Kidney (tissue), 14 donors: ENCODE measurements around the gene H2BK1. TPM values are rescaled to one million over a fixed set of nuclear protein-coding genes. Genes with fewer than 3 reads are reported as not detected.

Source experiments
- DNase-seq, 5 donors: peaks; one replicate each; pipeline ENCODE4 v3.0.0-alpha.2; 2013 to 2020
- FAIRE-seq: peaks from 2 replicates; lab custom pipeline; 2012; peaks lifted over from hg19 to GRCh38; lab: Jason Lieb, UNC
- H3K27ac ChIP-seq, 2 donors: one replicate each; pipeline ENCODE4 v1.7.0; 2013; ENCODE audit warnings: low read depth in 2 of 2, low read length in 2 of 2, inconsistent platforms in 1 of 2
- H3K27me3 ChIP-seq: one replicate; pipeline ENCODE4 v1.7.1; 2013; ENCODE audit warnings: low read length, inconsistent platforms; ENCODE audit not compliant: control insufficient read depth, insufficient read depth
- H3K36me3 ChIP-seq, 3 donors: one replicate each; pipeline versions ENCODE4 v1.7.0 to v1.7.1; 2013; ENCODE audit warnings: low read length in 3 of 3, control low read depth in 1 of 3, inconsistent platforms in 1 of 3; ENCODE audit not compliant: insufficient read depth in 3 of 3, control insufficient read depth in 2 of 3
- H3K4me1 ChIP-seq, 3 donors: one replicate each; pipeline versions ENCODE4 v1.7.0 to v1.7.1; 2013; ENCODE audit warnings: low read length in 3 of 3, inconsistent platforms in 1 of 3, low read depth in 1 of 3; ENCODE audit not compliant: control insufficient read depth in 2 of 3, insufficient read depth in 2 of 3
- H3K4me3 ChIP-seq, 3 donors: one replicate each; pipeline versions ENCODE4 v1.7.0 to v1.8.1; 2013; ENCODE audit warnings: low read length in 3 of 3, control low read depth in 1 of 3, inconsistent platforms in 1 of 3
- H3K9ac ChIP-seq, 3 donors: one replicate each; pipeline versions ENCODE4 v1.7.0 to v1.7.1; 2013; ENCODE audit warnings: low read length in 3 of 3, control low read depth in 1 of 3, inconsistent platforms in 1 of 3
- H3K9me3 ChIP-seq, 3 donors: one replicate each; pipeline versions ENCODE4 v1.7.0 to v1.7.1; 2013; ENCODE audit warnings: low read length in 3 of 3, control low read depth in 1 of 3, inconsistent platforms in 1 of 3; ENCODE audit not compliant: control insufficient read depth in 2 of 3, insufficient read depth in 1 of 3
- intact Hi-C: fragments of 100-400 bp; cut with DNase I; formaldehyde crosslinking; loops from one replicate; pipeline ENCODE4 v1.11.1; 2022
- polyA plus RNA-seq: library from polyadenylated mRNA; stranded (reverse); fragments of 350-450 nt; fragmentation: Illumina TruSeq; extraction: RNeasy Lipid Tissue Mini Kit (QIAGEN cat#74804); gene quantifications from one replicate; pipeline ENCODE4 v1.2.3, GENCODE V29; 2014; ENCODE audit warnings: low read depth, low replicate concordance; ENCODE audit not compliant: insufficient read depth
- total RNA-seq: library from RNA; stranded (reverse); fragmentation: NEBNext Ultra II Directional; extraction: Animal tissue kit (Norgen Biotek cat#: 25700); gene quantifications from one replicate; pipeline ENCODE4 v1.2.1, GENCODE V29; 2021
- TF ChIP-seq, protein P1 (sequence below): IDR thresholded peaks from 3 replicates; pipeline ENCODE4 v1.5.1; 2012; ENCODE audit warnings: mild to moderate bottlenecking, moderate library complexity, borderline replicate concordance; ENCODE audit not compliant: insufficient read depth; ENCODE audit errors: extremely low read depth
- donor health status: control.
- donor health status: control.
- donor health status: control.
- donor health status: control.
- donor health status: control.
- donor health status: DM: yes; HTN: yes; CAD: no.
- donor health status: Normal renal cell carcinoma (clear cell type).

Gene H2BK1
- total and polyA plus RNA-seq, 2 donors from 2014 or later = not detected

- intact Hi-C loops = no loop called here
- Histone ChIP-seq H3K9me3 (no peaks in the 10 kb centered on the region), H3K36me3 (no peaks in the 10 kb centered on the region), H3K27me3 (no peaks in the 10 kb centered on the region), H3K4me1 (no peaks in the 10 kb centered on the region), H3K9ac (no peak overlapping the region), H3K4me3 (no peak overlapping the region), H3K27ac (no peak overlapping the region)
- FAIRE-seq = no peak
- TF ChIP-seq, protein P1, sequence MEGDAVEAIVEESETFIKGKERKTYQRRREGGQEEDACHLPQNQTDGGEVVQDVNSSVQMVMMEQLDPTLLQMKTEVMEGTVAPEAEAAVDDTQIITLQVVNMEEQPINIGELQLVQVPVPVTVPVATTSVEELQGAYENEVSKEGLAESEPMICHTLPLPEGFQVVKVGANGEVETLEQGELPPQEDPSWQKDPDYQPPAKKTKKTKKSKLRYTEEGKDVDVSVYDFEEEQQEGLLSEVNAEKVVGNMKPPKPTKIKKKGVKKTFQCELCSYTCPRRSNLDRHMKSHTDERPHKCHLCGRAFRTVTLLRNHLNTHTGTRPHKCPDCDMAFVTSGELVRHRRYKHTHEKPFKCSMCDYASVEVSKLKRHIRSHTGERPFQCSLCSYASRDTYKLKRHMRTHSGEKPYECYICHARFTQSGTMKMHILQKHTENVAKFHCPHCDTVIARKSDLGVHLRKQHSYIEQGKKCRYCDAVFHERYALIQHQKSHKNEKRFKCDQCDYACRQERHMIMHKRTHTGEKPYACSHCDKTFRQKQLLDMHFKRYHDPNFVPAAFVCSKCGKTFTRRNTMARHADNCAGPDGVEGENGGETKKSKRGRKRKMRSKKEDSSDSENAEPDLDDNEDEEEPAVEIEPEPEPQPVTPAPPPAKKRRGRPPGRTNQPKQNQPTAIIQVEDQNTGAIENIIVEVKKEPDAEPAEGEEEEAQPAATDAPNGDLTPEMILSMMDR = no peak
- DNase-seq = no peak
Measured at GRCh38 chr7:151194188-151194587, 16.1 kb downstream of the H2BK1 start.

DNA sequence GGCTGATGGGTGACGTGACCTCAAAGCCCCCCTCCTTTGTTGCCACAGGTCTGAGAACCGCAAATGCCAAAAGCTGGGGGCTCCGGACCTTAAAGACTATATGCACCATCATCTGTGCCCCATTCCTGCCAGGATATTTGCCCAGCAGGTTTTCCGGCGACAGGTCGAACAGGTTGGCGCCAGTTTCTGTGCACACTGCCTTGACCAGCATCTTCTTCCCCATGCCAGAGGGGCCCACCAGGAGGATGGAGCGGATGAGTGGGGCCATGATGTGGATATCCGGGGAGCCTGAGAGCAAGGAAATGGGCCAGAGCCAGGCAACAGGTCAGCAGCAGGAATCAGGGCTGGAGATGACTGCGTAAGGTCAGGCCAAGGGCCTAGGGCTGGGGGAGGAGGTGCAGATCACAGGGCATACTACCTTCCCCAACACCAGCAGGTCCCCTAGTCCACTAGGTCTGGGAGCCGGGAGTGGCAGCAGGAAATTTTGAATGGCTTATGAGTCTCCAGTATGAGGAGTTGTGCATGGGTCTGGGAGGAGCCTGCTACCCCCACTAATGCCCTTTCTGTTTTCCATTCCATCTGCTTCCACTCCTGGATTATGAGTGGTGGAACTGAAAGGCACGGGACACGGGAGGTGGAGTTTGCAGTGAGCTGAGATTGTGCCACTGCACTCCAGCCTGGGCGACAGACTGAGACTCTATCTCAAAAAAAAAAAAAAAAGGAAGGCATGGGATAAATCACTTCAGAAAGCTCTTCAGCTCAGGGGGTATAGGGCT, 16.9 kb downstream of the H2BK1 start:
- Histone ChIP-seq H3K4me1 (no peaks in the 10 kb centered on the region), H3K27ac (no peak overlapping the region), H3K9me3 (no peaks in the 10 kb centered on the region), H3K36me3 (no peaks in the 10 kb centered on the region), H3K4me3 (no peak overlapping the region), H3K27me3 (no peaks in the 10 kb centered on the region), H3K9ac (no peak overlapping the region)
- DNase-seq = no peak
- TF ChIP-seq, protein P1 = no peak
- FAIRE-seq = no peak
- intact Hi-C loops = no loop called here

DNA sequence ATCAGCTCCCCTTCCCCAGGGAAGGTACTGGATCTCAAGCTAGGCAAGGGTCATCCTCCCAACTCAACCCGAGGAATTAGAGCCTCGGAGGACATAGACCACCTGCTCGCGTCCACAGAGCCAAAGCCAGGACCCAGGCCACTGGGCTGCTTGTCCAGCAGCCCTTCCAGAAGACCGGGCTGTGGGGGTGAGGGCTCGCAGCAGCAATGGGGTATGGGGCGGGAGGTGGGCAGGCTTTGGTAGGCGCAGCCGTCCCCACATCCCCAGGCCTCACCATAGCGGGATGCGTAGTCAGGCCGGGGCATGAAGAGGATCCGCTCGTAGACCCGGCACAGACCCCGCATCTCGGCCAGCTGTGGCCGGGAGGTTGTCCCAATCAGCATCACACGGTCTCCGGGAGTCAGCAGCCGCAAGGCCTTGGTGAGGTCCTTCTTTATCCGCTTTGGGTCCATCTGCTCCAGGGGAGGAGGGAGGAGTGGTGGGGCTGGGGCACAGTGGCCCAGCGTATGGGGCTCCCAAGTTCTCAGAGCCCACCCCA, 18.2 kb downstream of the H2BK1 start:
- FAIRE-seq (no peak), DNase-seq (no peak)
- H3K4me1 ChIP-seq = no peaks in the 10 kb centered on the region
- intact Hi-C loops = no loop called here
- TF ChIP-seq, protein P1 = no peak
- no peak overlapping the region for H3K4me3 ChIP-seq
- no peaks in the 10 kb centered on the region for H3K27me3 ChIP-seq
- no peak overlapping the region for H3K9ac ChIP-seq
- H3K36me3 ChIP-seq = no peaks in the 10 kb centered on the region
- no peaks in the 10 kb centered on the region for H3K9me3 ChIP-seq
- no peak overlapping the region for H3K27ac ChIP-seq
